Activated CD8-positive, alpha-beta memory T cell treated with anti-CD3 and anti-CD28 coated beads for 48 hours (primary cell): ENCODE data around the gene ARHGEF6.

ENCODE experiments used
- DNase-seq, 3 experiments: peaks; one replicate each; pipeline ENCODE4 v3.0.0-alpha.2; 2020; ENCODE audit warnings: low read depth in 2 of 3, low spot score in 2 of 3

Gene ARHGEF6

DNA sequence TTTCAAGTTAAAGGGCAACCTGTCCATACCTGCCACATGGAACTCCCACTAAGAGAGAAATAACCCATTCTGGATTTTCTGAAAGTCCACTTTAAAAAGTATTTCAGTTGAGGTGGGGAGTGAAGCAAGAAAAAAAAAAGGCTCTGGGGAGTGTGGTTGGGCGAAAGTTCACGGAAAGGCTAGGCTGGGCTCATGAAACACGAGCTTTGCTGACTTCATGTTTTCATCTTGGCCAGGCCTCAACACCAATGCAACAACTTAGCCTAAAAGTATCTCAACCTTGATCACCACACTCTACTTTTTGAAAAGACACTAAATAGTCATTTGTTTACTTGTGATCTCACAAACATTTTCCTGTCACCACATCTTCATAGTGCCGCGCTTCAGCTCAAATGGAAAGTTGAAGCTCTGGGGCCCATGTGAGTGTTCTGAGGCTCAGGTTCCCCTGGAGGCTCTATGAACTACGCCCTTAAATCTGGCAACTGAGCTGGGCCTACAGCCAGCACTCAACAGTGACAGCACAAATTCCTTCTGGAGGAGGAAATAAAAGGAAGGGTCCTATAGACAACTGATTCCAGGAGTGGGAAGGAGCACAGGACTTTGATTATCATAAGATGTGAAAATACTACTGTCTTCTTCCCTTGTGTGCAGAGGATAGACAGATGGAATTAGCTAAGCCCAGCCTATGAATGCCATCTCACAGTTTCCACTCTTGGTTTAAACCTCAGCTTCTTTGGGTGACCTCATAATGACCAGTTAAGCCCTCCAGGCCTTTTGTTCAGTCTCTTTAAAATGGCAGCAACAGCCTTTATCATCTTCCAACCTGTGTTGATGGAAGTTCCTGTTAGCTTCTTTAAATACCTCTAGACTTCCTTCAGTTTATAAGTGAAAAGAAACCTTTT is 127.7 kb downstream of the ARHGEF6 start:
- DNase-seq = no peak

DNA sequence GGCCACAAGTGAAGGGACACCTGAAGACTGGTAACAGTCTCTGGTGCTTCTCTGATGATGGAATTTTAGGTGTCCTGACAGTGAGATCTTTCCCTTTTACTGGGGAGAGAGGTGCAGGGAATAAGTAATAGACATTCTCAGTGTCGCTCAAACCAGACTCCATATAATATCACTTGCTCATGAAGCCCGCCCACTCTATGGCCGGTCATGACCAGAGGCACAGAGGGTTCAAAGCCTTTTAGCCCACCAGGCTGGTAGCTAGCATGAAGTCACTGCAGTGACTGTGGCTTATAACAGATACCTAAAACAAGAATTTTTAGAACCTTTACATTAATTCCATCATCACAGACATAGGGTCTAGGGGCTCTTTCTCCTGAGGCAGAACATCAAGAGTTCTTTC is 129.9 kb downstream of the ARHGEF6 start:
- DNase-seq = no peak

GRCh38 chrX:136647677-136648360 is 132.9 kb downstream of the ARHGEF6 start, which contains the start of gene CD40LG:
TSS of gene CD40LG (plus strand) at chrX:136648158. CDS start at chrX:136648249, 91 bp downstream.
- no peak for DNase-seq

GRCh38 chrX:136646602-136647239 is 134.0 kb downstream of the ARHGEF6 start:
- DNase-seq = no peak

DNA sequence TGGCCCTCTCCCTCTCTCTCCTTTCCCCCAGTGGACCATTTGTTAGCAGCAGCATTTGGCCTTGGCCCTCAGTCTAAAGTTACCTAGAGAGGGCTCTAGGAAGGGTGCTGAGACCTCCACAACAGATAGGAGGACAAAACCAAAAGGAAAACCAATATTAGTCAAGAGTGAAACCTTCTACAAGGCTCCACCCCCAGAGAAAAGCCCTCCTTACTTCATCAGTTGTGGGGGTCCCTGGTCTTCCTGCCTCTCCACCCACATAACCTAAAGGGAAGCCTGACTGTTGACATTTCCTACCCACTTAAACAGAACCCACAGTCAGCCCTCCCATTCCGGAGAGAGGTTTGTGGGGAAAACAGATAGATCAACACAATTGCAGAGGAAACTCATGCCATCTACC is 137.5 kb downstream of the ARHGEF6 start:
- DNase-seq = no peak

DNA sequence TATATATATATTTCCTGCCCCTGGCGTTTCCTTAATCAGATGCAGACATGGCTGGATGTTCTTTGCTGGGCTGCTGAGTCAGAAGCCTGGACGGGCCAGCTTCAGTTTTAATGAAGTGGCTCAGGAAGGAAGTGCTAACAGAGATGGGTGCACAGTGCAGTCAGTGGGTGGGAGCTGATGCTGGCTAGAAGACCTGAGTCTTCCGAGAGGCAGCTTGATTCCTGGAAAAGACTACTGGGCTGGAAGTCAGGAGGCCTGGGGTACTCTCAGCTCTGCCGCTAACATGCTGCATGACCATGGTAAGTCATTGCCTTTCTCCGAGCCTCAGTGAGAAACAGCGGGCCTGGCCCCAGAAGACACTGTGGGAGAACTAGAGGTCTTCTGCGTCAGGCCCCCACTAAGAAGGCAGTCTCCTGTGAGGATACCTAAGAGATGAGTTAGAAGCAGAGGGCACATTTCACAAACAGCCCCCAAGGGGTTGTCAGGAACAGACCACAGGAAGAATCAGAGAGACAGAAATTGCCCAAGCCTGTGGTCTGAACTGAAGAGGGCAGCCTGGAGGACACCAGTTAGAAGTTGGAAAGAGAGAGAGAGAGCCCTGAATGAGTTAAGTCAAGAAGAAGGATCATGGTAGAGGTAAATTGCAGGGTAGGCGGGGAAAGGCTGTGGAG is 141.1 kb downstream of the ARHGEF6 start:
- no peak for DNase-seq

DNA sequence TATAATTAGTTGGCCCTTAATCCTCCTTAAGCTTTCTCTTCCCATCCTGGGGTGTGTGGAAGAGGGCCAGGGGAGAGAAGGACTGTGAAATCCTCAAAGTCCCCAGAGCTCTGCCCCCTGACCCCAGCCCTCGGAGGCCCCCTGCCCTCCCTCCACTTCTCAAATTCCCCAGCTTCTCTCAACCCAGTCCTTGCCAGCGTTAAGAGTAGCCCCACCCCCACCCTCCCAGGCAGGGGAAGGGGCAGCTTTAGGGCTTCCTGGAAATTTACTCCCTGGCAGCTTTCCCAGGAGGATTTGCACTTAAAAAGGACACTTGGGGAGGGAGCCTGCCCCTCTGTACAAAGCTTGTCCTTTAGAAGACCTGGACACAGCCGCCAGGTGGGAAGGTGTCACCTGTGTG is 144.6 kb downstream of the ARHGEF6 start:
- DNase-seq = no peak

DNA sequence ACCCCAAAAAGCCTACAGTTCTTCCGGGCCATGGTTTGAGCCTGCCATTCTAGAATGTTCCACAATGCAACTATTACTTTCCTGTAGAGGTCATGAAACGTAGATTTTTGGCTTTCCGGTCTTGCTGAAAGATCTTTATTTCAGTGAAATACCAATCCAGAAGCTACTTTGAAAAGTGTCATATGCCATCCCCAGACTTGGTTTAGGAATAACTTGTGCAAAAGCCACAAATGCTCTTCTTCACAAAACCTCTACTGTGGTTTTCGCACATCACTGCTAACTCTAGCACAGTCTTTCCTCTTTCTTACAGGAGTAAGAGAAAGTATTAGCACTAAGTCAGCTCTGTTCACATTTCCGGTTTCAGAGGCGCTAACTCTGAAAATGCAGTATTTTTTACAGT is 145.5 kb downstream of the ARHGEF6 start:
- DNase-seq = no peak

DNA sequence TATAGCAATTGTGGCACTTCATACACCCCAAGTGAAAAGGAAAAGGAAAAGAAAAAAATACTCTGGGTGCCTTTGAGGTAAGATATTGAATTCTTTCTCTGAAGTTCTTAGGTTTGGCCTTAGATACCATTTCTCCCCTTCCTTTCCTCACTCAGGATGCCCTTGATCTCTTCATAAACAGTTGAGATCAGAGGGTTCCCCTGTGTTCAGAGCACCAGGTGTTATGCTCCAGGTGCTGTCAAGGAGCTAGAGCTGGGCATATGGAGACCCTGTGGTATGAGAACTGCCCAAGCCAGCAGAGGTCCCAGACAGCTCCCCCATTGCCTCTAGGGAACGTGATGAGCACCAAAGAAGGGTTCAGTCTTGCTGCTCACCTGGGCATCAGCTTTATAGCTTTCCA is 149.9 kb downstream of the ARHGEF6 start:
- DNase-seq = no peak

DNA sequence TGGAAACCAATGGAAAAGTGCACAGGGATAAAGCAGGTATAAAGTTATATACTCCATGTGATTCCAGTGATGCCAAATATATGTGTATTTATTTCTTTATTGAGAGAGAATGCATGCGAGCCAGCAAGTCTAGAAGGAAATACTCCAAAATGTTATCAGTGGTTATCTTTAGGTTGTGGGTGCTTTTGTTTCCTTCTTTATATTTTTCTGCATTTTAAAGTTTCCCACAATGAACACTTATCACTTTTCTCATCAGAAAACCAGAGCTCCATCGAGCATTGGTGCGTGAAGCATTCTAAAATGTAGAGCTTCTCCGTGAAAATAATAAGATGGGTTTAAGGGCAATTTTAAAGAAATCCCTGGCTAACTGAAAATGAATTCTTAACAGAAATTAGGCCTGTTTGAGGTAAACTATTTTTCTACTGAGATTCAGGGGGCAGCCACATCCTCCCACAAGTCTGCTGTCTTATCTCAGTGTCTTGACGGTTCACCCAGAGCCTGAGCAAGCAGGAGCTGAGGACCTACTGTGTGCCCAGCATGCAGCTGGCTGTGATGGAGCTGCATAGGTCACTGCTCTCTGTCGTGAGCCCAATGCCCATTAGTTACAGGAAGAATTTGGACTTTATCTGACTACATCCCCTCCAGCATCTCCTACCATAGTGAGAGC is 151.5 kb downstream of the ARHGEF6 start:
- DNase-seq = no peak

DNA sequence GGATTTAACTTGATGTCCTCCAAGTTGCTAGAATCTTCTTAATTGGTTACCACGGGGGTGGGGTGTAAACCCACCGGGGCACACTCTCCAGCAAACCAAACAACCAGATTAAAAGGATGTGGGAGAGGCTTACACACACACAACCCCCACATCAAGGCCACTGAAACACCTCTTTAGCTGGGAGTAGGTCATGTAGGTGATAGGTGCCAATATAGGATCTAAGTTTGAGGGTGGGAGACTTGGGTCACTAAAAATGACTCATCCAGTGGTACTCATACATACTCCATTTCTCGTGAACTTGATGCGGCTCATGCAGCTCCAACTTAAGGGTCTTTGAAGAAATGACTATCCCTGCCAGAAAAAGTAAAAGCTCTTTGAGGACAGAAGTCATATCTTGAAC is 153.3 kb downstream of the ARHGEF6 start:
- no peak for DNase-seq

- DNase-seq = no peak
These were observed 153.8 kb downstream of the ARHGEF6 start for GRCh38 chrX:136626891-136627290.

DNA sequence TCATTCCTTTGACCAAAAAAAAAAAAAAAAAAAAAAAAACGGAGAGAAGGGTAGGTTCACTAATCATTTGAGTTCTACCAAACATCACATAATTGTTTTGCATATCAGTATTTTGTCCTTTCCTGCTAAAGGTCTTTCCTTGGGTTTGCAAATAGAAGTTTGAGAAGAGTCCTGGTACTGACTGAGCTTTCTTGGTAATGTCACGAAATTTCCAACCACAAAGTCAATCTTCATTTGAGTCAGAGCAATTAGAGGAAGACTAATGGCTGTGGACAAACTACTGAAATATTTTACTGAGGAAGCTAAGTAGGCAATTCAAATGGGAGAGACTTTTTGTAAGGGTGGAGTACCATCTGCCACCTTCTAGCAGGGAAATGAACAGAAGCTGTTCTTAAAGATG is 154.5 kb downstream of the ARHGEF6 start:
- no peak for DNase-seq

GRCh38 chrX:136625246-136625645 is 155.5 kb downstream of the ARHGEF6 start:
- DNase-seq = no peak

DNA sequence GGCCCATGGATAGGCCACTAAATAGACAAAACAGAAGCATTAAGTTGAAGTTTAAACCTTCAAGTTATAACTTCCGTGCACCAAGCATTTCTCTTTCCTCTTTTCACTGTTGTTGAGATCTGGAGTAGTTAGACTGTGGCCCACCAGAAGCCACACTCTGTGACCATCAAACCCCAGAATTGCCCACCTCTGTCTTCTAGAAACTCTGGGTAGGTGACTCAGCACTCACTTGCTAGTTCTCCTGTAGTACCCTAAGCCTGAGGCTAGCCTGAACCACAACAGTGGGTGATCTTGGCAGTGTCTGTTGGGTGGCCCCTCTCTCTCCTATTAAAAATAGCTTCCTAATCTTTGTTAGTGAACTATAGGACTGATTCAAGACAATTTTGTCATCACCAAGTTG is 157.3 kb downstream of the ARHGEF6 start:
- peak in 1 of 3 experiments; percentile 10 for DNase-seq

- no peak for DNase-seq
These were observed 158.2 kb downstream of the ARHGEF6 start for GRCh38 chrX:136622568-136622967.

DNA sequence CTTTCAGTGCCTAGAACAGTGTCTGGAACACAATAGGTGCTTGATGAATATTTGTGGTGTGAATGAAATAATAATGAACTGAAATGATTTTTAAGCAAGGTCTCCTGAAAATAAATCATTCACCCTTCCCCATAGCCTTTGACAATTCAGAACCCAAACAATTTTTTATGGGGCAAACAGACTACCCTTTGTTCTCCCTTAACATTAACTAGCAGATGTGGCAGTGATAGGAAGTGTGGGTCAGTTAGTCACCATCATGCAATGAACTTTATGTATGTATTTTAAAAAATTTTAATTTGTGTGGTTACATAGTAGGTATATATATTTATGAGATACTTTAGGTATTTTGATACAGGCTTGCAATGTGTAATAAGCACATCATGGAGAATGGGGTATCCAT is 160.0 kb downstream of the ARHGEF6 start:
- DNase-seq = no peak

DNA sequence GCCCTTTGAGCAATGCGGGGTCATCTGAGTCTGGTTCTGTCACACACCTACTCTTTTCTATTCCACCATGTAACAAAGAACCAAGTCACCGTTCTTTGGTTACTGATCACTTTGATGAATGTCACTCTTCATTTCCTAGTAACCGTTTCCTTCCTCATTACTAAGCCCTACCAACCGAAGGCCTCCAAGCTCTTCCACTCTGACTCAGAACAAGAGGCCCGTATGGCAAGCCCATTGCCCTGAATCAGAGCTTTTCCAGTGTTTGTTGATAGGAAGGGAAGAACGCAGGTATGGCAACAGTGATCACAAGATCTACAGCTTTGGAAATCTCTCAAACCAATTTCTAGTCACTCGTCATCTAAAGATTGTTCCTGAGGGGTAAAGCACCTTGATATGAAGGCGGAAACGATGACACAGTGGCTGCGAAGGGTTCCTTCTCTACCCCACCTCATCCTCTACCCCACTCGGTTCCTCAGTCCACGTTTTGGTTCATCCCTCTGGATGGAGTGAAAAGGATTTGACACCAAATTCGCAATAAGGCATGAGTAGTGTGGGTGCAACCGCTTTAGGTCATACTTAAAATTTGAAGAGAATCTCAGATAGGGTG is 160.7 kb downstream of the ARHGEF6 start:
- no peak for DNase-seq

DNA sequence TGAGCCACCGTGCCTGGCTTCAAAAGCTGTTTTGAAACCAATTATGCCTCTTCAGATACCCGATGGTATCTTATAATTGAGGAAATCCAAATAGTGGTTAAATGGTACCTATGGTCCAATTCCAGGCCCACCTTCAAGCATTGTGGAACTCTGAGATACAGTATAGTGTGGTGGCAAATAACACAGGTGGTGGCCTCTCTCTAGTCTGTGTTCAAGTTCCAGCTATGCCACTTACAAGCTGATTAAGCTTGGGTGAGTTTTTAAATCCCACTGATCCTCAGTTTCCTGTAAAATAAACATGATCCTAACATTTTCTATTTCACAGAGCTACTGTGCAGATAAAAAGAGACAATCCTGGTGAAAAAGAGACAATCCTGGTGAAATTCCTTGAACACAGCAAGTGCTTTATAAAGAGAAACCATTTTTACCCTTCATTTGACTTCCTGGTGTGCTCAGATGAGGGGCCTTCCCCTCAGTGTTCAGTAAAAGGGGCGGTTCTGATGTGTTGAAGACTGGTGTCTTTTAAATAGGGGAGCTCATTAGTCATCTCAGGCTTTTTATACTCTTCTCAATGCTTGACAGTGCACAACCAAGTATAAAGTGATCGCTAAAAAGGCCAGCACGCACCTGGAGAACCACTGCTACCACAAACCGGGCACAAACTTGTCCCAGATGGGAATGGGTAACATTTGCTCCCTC is 163.6 kb downstream of the ARHGEF6 start:
- no peak for DNase-seq
